ENCODE data around the gene CD63. TPM values are rescaled to one million over a fixed set of nuclear protein-coding genes. Genes with fewer than 3 reads are reported as not detected.

Gene CD63
- total and polyA plus RNA-seq, 2 of the 13 experiments (the other 11 are each of a cell fraction or from before 2014, with no cell fraction given) = 234 to 277 TPM

GRCh38 chr12:55777856-55778255, 49.0 kb upstream of the CD63 start (continued):
- no peak for TF ChIP-seq TEAD3 (CRISPR knock-in tag; optimal IDR thresholded peaks at IDR 0.05; ENCODE audit: borderline replicate concordance)
- TF ChIP-seq YY1 (IDR thresholded peaks at IDR 0.05; ENCODE audit: insufficient read depth, insufficient replicate concordance, low read depth, low read length) = no peak
- no peak for TF ChIP-seq NAIF1 (CRISPR knock-in tag; IDR thresholded peaks at IDR 0.05; ENCODE audit: borderline replicate concordance)

- CTCF ChIA-PET (ENCODE audit: low intra/inter-chr PET ratio, low total read pairs) = no interaction called here
- H3K36me3 ChIP-seq (replicated peaks in 1 of 2; ENCODE audit: control insufficient read depth in 1 of 2, insufficient read depth in 2 of 2, low read length in 2 of 2) = peaks cover 5 to 44% of the 10 kb centered on the region in 2 experiments; a peak in 4 of 5 replicates
- no peak overlapping the region for H3K4me2 ChIP-seq (ENCODE audit: low read depth, low read length)
- WGBS (ENCODE audit: low lambda C conversion rate) = 91% methylated on average over 6 of the region's 6 CpGs
- intact Hi-C loops (cut with micrococcal nuclease; ENCODE audit: unreplicated experiment) = no loop called here
- no peak for FAIRE-seq
- in situ Hi-C loops (cut with HindIII; ENCODE audit: extremely low pct_ligation_motif_present, low pct_unique_long_range_greater_than_20kb) = no loop called here
- H3K27ac ChIP-seq (ENCODE audit: extremely low read length, insufficient read depth, low read length) = no peak overlapping the region
- TF ChIP-seq, protein P1, sequence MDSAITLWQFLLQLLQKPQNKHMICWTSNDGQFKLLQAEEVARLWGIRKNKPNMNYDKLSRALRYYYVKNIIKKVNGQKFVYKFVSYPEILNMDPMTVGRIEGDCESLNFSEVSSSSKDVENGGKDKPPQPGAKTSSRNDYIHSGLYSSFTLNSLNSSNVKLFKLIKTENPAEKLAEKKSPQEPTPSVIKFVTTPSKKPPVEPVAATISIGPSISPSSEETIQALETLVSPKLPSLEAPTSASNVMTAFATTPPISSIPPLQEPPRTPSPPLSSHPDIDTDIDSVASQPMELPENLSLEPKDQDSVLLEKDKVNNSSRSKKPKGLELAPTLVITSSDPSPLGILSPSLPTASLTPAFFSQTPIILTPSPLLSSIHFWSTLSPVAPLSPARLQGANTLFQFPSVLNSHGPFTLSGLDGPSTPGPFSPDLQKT (CRISPR knock-in tag; IDR thresholded peaks at IDR 0.05; ENCODE audit: borderline replicate concordance) = no peak
- no peak for TF ChIP-seq ARNT (IDR thresholded peaks at IDR 0.05)
- no peak for TF ChIP-seq JUND (CRISPR knock-in tag; IDR thresholded peaks at IDR 0.05)
- no peak for TF ChIP-seq CHD2 (IDR thresholded peaks at IDR 0.05; ENCODE audit: low read depth, low read length)
- no peak for TF ChIP-seq ZNF674 (CRISPR knock-in tag; IDR thresholded peaks at IDR 0.05; ENCODE audit: low read depth)
- no peak for TF ChIP-seq ZNF616 (CRISPR knock-in tag; IDR thresholded peaks at IDR 0.05; ENCODE audit: low read depth)
- no peaks in the 10 kb centered on the region for H3K27me3 ChIP-seq (ENCODE audit: control insufficient read depth in 1 of 2, insufficient read depth in 2 of 2, low read length in 2 of 2)
- no peak overlapping the region for H3K9ac ChIP-seq (ENCODE audit: insufficient read depth, low read depth, low read length)
- DNase-seq (ENCODE audit: low spot score) = no peak
- no peaks in the 10 kb centered on the region for H3K9me3 ChIP-seq (ENCODE audit: low read length)
- POLR2A ChIA-PET = no interaction called here
- no peak for ATAC-seq
- H3K4me3 ChIP-seq (replicated peaks in 1 of 3; ENCODE audit: insufficient read depth in 1 of 3, low read depth in 2 of 3, low read length in 3 of 3) = no peak overlapping the region
- H3K79me2 ChIP-seq (ENCODE audit: insufficient read depth, low read length) = no peaks in the 10 kb centered on the region
- H3K4me1 ChIP-seq (ENCODE audit: insufficient read depth, low read length) = no peaks in the 10 kb centered on the region
- H2AFZ ChIP-seq (ENCODE audit: low read length) = no peak overlapping the region
- BruUV-seq (replicated peaks) = no TSS peak
- no peaks in the 10 kb centered on the region; the same call in 1 of the 2 replicates for H4K20me1 ChIP-seq (ENCODE audit: insufficient read depth, low read length)
Observed at GRCh38 chr12:55771736-55772135, 42.9 kb upstream of the CD63 start.

Data from HepG2 (cell line).